ENCODE data around the gene COL1A2.

The COL1A2 gene

GRCh38 chr7:94439893-94440381 is 45.2 kb downstream of the COL1A2 start:
- no peak for DNase-seq

GRCh38 chr7:94440451-94441039 is 45.9 kb downstream of the COL1A2 start:
- DNase-seq, result no peak

GRCh38 chr7:94441138-94441537 is 46.4 kb downstream of the COL1A2 start:
- no peak for DNase-seq

GRCh38 chr7:94442639-94443038 is 47.9 kb downstream of the COL1A2 start:
- DNase-seq, result no peak

GRCh38 chr7:94444813-94445212 is 50.1 kb downstream of the COL1A2 start:
- no peak for DNase-seq

- DNase-seq, result no peak
Measured at GRCh38 chr7:94445696-94446194, 51.0 kb downstream of the COL1A2 start.

- no peak for DNase-seq
Measured at GRCh38 chr7:94446308-94446707, 51.6 kb downstream of the COL1A2 start.

GRCh38 chr7:94449151-94449725 is 54.5 kb downstream of the COL1A2 start:
- DNase-seq, result no peak

GRCh38 chr7:94450044-94450697 is 55.5 kb downstream of the COL1A2 start:
- no peak for DNase-seq

GRCh38 chr7:94451187-94451586 is 56.5 kb downstream of the COL1A2 start:
- no peak for DNase-seq

GRCh38 chr7:94452239-94452638 is 57.5 kb downstream of the COL1A2 start:
- DNase-seq, result no peak

GRCh38 chr7:94453898-94454297 is 59.2 kb downstream of the COL1A2 start:
- DNase-seq, result no peak

- DNase-seq, result no peak
Measured at GRCh38 chr7:94458041-94458440, 63.3 kb downstream of the COL1A2 start.

- no peak for DNase-seq
Measured at GRCh38 chr7:94466516-94466915, 71.8 kb downstream of the COL1A2 start.

GRCh38 chr7:94471604-94472003 is 76.9 kb downstream of the COL1A2 start:
- DNase-seq, result no peak

- no peak for DNase-seq
Measured at GRCh38 chr7:94472608-94473007, 77.9 kb downstream of the COL1A2 start.

GRCh38 chr7:94476251-94476840 is 81.7 kb downstream of the COL1A2 start:
- DNase-seq, result no peak

- DNase-seq, result no peak
Measured at GRCh38 chr7:94477878-94478277, 83.2 kb downstream of the COL1A2 start.

- DNase-seq, result no peak
Measured at GRCh38 chr7:94478648-94479214, 84.0 kb downstream of the COL1A2 start.
